IPS-NIHi7 (cell line): ENCODE results near the gene CBLL1.

ENCODE experiments used
- DNase-seq: peaks from one replicate; pipeline ENCODE4 v3.0.0; 2012; ENCODE audit warnings: mixed read lengths; ENCODE audit errors: extremely low spot score

The CBLL1 gene

GRCh38 chr7:107810626-107811025 is 66.7 kb downstream of the CBLL1 start:
- peak; percentile 26 for DNase-seq
